Fibroblast of lung (primary cell): ENCODE results near the gene SPAAR.

Experiments
- EZH2 ChIP-seq: IDR thresholded peaks from 2 replicates; pipeline ENCODE4 v1.5.1; 2012; ENCODE audit warnings: low read length, control low read depth, mild to moderate bottlenecking; ENCODE audit errors: missing control alignments
- TF ChIP-seq, protein P1 (sequence below), 2 donors: IDR thresholded peaks in 1 of 2; conservative IDR thresholded peaks in 1 of 2; 1 replicate in 1 of 2; 2 replicates in 1 of 2; pipeline ENCODE4 v1.5.1; 2011 to 2012; ENCODE audit warnings: low read length in 2 of 2, control low read depth in 1 of 2, inconsistent platforms in 1 of 2, low read depth in 1 of 2, mild to moderate bottlenecking in 1 of 2

DNA sequence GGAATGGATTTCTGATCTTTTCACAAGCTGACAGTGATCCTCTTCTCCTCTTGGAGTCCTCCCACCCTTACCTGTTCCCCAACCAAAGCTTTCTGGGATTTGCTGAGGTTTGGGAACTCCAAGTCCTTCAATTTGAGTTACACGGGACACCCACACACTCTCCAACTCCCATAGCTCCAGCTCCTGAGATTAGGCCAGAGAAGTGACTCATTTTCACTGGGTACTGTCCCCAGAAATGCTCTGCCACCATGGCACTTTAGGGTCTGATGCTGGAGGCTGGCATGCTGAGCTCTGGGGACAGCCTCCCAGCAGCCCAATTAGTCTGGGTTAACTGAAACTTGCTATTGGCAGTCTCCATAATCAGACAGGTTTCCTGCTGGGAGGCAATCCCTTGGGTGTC lies 17.2 kb upstream of the SPAAR start:
- TF ChIP-seq, protein P1, sequence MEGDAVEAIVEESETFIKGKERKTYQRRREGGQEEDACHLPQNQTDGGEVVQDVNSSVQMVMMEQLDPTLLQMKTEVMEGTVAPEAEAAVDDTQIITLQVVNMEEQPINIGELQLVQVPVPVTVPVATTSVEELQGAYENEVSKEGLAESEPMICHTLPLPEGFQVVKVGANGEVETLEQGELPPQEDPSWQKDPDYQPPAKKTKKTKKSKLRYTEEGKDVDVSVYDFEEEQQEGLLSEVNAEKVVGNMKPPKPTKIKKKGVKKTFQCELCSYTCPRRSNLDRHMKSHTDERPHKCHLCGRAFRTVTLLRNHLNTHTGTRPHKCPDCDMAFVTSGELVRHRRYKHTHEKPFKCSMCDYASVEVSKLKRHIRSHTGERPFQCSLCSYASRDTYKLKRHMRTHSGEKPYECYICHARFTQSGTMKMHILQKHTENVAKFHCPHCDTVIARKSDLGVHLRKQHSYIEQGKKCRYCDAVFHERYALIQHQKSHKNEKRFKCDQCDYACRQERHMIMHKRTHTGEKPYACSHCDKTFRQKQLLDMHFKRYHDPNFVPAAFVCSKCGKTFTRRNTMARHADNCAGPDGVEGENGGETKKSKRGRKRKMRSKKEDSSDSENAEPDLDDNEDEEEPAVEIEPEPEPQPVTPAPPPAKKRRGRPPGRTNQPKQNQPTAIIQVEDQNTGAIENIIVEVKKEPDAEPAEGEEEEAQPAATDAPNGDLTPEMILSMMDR (conservative IDR thresholded peaks at IDR 0.05 in 1 of 2, IDR thresholded peaks at IDR 0.05 in 1 of 2; ENCODE audit: low read depth in 1 of 2, low read length in 2 of 2): no peak
- no peak for TF ChIP-seq EZH2
